GM18526 (cell line): ENCODE measurements around the gene ANKRD45.

Source experiments
- POLR2A ChIP-seq: IDR thresholded peaks from 3 replicates; pipeline ENCODE4 v1.6.1; 2011; ENCODE audit not compliant: insufficient read length; ENCODE audit errors: extremely low read depth

The ANKRD45 gene

GRCh38 chr1:173580658-173581057 is 89.0 kb downstream of the ANKRD45 start:
- no peak for TF ChIP-seq POLR2A

GRCh38 chr1:173580071-173580470 is 89.6 kb downstream of the ANKRD45 start:
- no peak for TF ChIP-seq POLR2A

DNA sequence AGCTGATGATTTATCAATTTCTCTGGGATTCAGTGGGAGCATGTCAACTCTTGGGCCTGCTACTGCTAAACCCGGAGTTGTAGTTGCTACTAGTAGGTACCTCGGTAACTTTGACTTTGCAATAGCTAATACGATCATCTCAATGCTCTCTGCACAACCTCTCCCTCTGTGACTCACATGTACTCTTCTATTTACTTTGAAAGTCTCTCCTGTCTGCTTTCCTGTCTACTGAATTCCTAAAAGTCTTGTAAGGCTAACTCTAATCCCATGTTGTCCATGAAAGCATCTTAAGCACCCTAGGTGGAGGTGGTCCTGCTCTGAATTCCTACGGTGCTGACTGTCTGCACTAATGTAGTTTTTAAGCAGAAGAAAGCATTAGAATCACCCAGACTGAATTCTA is 96.1 kb downstream of the ANKRD45 start:
- no peak for TF ChIP-seq POLR2A

GRCh38 chr1:173572201-173572873 is 97.3 kb downstream of the ANKRD45 start:
- TF ChIP-seq POLR2A = no peak

DNA sequence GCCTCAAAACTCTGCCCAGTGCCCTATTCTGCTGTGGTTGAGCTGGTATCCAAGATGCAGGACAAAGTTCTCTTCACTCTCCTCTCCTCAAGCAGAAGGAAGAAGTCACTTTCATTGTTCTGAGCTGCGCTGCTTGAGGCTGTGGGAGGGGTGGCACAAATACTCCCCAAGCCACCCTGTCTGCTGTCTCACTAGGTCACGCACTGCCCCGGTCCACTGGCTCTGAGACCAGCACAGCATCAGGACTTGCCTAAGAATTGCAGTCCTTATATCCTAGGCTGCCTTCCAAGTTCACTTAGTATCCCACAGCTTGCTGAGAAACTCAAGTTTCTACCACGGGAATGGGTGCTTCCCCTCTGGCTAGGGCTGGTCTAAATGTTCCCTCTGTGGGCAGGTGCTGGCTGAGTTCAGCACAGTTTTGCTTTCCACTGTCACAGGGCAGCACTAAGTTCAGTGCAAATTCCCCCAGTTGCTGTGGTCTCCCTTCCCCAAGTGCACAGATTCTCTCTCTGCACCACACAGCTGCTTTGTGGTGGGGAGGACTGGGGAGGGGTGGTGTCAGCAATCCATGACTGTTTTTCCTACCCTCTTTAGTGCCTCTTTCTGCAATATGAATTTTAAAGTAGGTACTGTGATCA is 99.2 kb downstream of the ANKRD45 start:
- no peak for TF ChIP-seq POLR2A

DNA sequence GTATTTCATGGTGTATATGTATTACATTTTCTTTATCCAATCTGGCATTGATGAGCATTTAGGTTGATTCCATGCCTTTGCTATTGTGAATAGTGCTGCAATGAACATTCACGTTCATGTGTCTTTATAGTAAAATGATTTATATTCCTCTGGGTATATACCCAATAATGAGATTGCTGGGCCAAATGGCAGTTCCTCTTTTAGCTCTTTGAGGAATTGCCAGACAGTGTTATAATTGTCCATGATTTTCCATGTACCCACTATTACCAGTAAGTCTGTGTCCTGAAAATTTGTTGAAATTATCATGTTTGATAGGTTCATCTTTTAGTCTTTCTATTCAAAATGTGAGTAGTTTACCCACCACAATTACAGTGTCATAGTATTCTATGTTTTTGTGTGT is 101.2 kb downstream of the ANKRD45 start:
- no peak for TF ChIP-seq POLR2A

GRCh38 chr1:173562813-173563212 is 106.8 kb downstream of the ANKRD45 start:
- TF ChIP-seq POLR2A = no peak

DNA sequence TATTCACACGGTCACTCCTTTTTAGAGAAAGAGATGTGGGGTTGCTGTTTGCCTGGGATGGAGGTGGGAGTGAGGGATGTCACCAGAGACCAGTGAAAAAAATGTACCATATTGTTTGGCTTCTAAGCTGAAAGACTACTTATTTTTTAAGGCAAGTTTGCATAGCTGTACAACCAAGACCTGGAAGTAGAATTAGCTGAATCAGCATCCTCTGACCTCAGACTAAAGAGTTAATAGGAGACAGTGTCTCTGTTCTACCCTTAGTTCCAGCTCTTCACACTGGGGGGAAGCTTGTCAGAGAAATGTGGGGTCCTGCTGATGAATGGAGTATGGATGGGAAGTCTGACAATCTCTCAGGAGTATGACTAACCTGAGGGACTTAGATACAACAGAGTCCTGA is 108.4 kb downstream of the ANKRD45 start:
- TF ChIP-seq POLR2A = no peak

- no peak for TF ChIP-seq POLR2A
These were observed 109.3 kb downstream of the ANKRD45 start for GRCh38 chr1:173560285-173560880.
